HEK293 (cell line): ENCODE results near the gene RNF2.
A peak's percentile ranks its signal among the peaks of the same experiment; 100 is the strongest.

Experiments
- CTCF ChIA-PET: fragments of 350-600 bp; formaldehyde crosslinking; extraction: SDS; loops from one replicate; lab custom pipeline; 2021; ENCODE audit warnings: antibody characterized with exemption; lab: Yijun Ruan, JAX
- POLR2A ChIA-PET: fragments of 300-600 bp; formaldehyde crosslinking; extraction: SDS; loops from one replicate; lab custom pipeline; 2020; ENCODE audit warnings: antibody characterized with exemption, inconsistent platforms; lab: Yijun Ruan, JAX
- H3K27ac ChIP-seq: fragments of 200-500 bp; sonication (Bioruptor generic); 2 replicates; pipeline ENCODE4 v1.5.1; 2014; ENCODE audit warnings: low read depth, low read length, control low read depth, inconsistent platforms; ENCODE audit errors: extremely low read depth
- H3K36me3 ChIP-seq, 2 experiments: fragments of 200-500 bp in 1 of 2; sonication (Bioruptor generic) in 1 of 2; 1 replicate in 1 of 2; 2 replicates in 1 of 2; pipeline ENCODE4 v1.5.1; 2014 to 2017; ENCODE audit warnings: inconsistent platforms in 2 of 2, low read length in 2 of 2; ENCODE audit not compliant: control insufficient read depth in 2 of 2, insufficient read depth in 1 of 2
- H3K4me1 ChIP-seq: fragments of 200-500 bp; sonication (Bioruptor generic); 2 replicates; pipeline ENCODE4 v1.5.1; 2014; ENCODE audit warnings: mild to moderate bottlenecking, low read length, inconsistent platforms; ENCODE audit not compliant: control insufficient read depth, insufficient read depth
- H3K4me3 ChIP-seq: 2 replicates; pipeline ENCODE4 v1.5.1; 2011; ENCODE audit warnings: low read depth, mild to moderate bottlenecking, control low read depth, low read length, moderate library complexity
- H3K9me3 ChIP-seq: fragments of 200-500 bp; sonication (Bioruptor generic); 2 replicates; pipeline ENCODE4 v1.5.1; 2014; ENCODE audit warnings: low read depth, low read length, inconsistent platforms; ENCODE audit not compliant: control insufficient read depth, insufficient read depth
- GFI1B ChIP-seq: fragments of 450-650 bp; formaldehyde crosslinking; IDR thresholded peaks from 2 replicates; pipeline ENCODE4 v1.5.1; 2016; ENCODE audit warnings: missing biosample characterization, missing genetic modification characterization
- MEIS1 ChIP-seq: sonication (generic); formaldehyde crosslinking; IDR thresholded peaks from 2 replicates; pipeline ENCODE4 v1.8.1; 2022; ENCODE audit warnings: missing genetic modification reagents, mild to moderate bottlenecking, borderline replicate concordance
- MYNN ChIP-seq: fragments of 450-650 bp; formaldehyde crosslinking; IDR thresholded peaks from 2 replicates; pipeline ENCODE4 v1.5.1; 2016; ENCODE audit warnings: missing biosample characterization, missing genetic modification characterization, borderline replicate concordance
- OVOL3 ChIP-seq: fragments of 450-650 bp; formaldehyde crosslinking; IDR thresholded peaks from 2 replicates; pipeline ENCODE4 v1.5.1; 2016; ENCODE audit warnings: missing biosample characterization, missing genetic modification characterization
- REPIN1 ChIP-seq: fragments of 450-650 bp; formaldehyde crosslinking; IDR thresholded peaks from 2 replicates; pipeline ENCODE4 v1.5.1; 2017; ENCODE audit warnings: missing biosample characterization, missing genetic modification characterization, low read depth
- SCRT1 ChIP-seq: fragments of 450-650 bp; formaldehyde crosslinking; IDR thresholded peaks from 2 replicates; pipeline ENCODE4 v1.5.1; 2016; ENCODE audit warnings: missing biosample characterization, missing genetic modification characterization, borderline replicate concordance
- SP2 ChIP-seq: fragments of 450-650 bp; formaldehyde crosslinking; IDR thresholded peaks from 2 replicates; pipeline ENCODE4 v1.5.1; 2016; ENCODE audit warnings: missing biosample characterization, missing genetic modification characterization
- ZBTB17 ChIP-seq: fragments of 450-650 bp; formaldehyde crosslinking; IDR thresholded peaks from 2 replicates; pipeline ENCODE4 v1.5.1; 2016; ENCODE audit warnings: missing biosample characterization, missing genetic modification characterization
- ZFP3 ChIP-seq: fragments of 450-650 bp; formaldehyde crosslinking; IDR thresholded peaks from 2 replicates; pipeline ENCODE4 v1.5.1; 2016; ENCODE audit warnings: low read depth, missing biosample characterization, missing genetic modification characterization
- ZNF157 ChIP-seq: fragments of 450-650 bp; formaldehyde crosslinking; IDR thresholded peaks from 2 replicates; pipeline ENCODE4 v1.5.1; 2016; ENCODE audit warnings: missing biosample characterization, missing genetic modification characterization
- ZNF341 ChIP-seq: fragments of 450-650 bp; formaldehyde crosslinking; IDR thresholded peaks from 2 replicates; pipeline ENCODE4; 2016; ENCODE audit warnings: low read depth, missing biosample characterization, missing genetic modification characterization
- ZNF37A ChIP-seq: fragments of 450-650 bp; IDR thresholded peaks from 2 replicates; pipeline ENCODE4 v1.5.1; 2018; ENCODE audit warnings: missing biosample characterization, missing genetic modification characterization
- ZNF433 ChIP-seq: fragments of 450-650 bp; formaldehyde crosslinking; IDR thresholded peaks from 2 replicates; pipeline ENCODE4 v1.5.1; 2016; ENCODE audit warnings: missing biosample characterization, missing genetic modification characterization, low read depth
- ZNF473 ChIP-seq: fragments of 450-650 bp; formaldehyde crosslinking; IDR thresholded peaks from 2 replicates; pipeline ENCODE4 v1.5.1; 2017; ENCODE audit warnings: missing biosample characterization, missing genetic modification characterization
- ZNF510 ChIP-seq: fragments of 450-650 bp; formaldehyde crosslinking; IDR thresholded peaks from 2 replicates; pipeline ENCODE4 v1.5.1; 2018; ENCODE audit warnings: mild to moderate bottlenecking, missing genetic modification characterization, missing biosample characterization; ENCODE audit not compliant: insufficient replicate concordance
- ZNF518A ChIP-seq: fragments of 450-650 bp; formaldehyde crosslinking; conservative IDR thresholded peaks from 2 replicates; pipeline ENCODE4 v1.5.1; 2016; ENCODE audit warnings: low read depth, missing biosample characterization, missing genetic modification characterization
- ZNF664 ChIP-seq: fragments of 450-650 bp; formaldehyde crosslinking; IDR thresholded peaks from 2 replicates; pipeline ENCODE4 v1.5.1; 2016; ENCODE audit warnings: missing biosample characterization, missing genetic modification characterization
- ZNF677 ChIP-seq: fragments of 450-650 bp; IDR thresholded peaks from 2 replicates; pipeline ENCODE4 v1.5.0; 2018; ENCODE audit warnings: missing biosample characterization, mild to moderate bottlenecking, missing genetic modification characterization, moderate library complexity
- ZNF692 ChIP-seq: fragments of 450-650 bp; formaldehyde crosslinking; IDR thresholded peaks from 2 replicates; pipeline ENCODE4 v1.5.1; 2016; ENCODE audit warnings: missing biosample characterization, missing genetic modification characterization
- ZNF76 ChIP-seq: fragments of 450-650 bp; formaldehyde crosslinking; IDR thresholded peaks from 2 replicates; pipeline ENCODE4; 2016; ENCODE audit warnings: low read depth, missing biosample characterization, missing genetic modification characterization, borderline replicate concordance
- ZNF777 ChIP-seq: fragments of 450-650 bp; formaldehyde crosslinking; IDR thresholded peaks from 2 replicates; pipeline ENCODE4 v1.5.1; 2017; ENCODE audit warnings: missing biosample characterization, missing genetic modification characterization, borderline replicate concordance
- TF ChIP-seq, protein P1 (sequence below): fragments of 450-650 bp; IDR thresholded peaks from 2 replicates; pipeline ENCODE4 v1.5.1; 2018; ENCODE audit warnings: missing biosample characterization, missing genetic modification characterization
- TF ChIP-seq, protein P2 (sequence below): fragments of 450-650 bp; formaldehyde crosslinking; IDR thresholded peaks from 2 replicates; pipeline ENCODE4 v1.5.1; 2016; ENCODE audit warnings: missing biosample characterization, missing genetic modification characterization
- TF ChIP-seq, protein P3 (sequence below): fragments of 450-650 bp; formaldehyde crosslinking; IDR thresholded peaks from 2 replicates; pipeline ENCODE4 v1.5.1; 2016; ENCODE audit warnings: missing biosample characterization, missing genetic modification characterization

RNF2 gene

GRCh38 chr1:185041742-185042141 is 3.6 kb upstream of the RNF2 start:
- no peaks in the 10 kb centered on the region for H3K36me3 ChIP-seq
- H3K27ac ChIP-seq: no peak overlapping the region
- no peaks in the 10 kb centered on the region for H3K9me3 ChIP-seq
- POLR2A ChIA-PET: no interaction called here
- TF ChIP-seq ZNF677: no peak
- TF ChIP-seq, protein P1, sequence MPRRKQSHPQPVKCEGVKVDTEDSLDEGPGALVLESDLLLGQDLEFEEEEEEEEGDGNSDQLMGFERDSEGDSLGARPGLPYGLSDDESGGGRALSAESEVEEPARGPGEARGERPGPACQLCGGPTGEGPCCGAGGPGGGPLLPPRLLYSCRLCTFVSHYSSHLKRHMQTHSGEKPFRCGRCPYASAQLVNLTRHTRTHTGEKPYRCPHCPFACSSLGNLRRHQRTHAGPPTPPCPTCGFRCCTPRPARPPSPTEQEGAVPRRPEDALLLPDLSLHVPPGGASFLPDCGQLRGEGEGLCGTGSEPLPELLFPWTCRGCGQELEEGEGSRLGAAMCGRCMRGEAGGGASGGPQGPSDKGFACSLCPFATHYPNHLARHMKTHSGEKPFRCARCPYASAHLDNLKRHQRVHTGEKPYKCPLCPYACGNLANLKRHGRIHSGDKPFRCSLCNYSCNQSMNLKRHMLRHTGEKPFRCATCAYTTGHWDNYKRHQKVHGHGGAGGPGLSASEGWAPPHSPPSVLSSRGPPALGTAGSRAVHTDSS (tag by site-specific recombination): no peak
- TF ChIP-seq ZNF692 (tag by site-specific recombination): no peak
- no peak for TF ChIP-seq ZNF518A (tag by site-specific recombination)
- TF ChIP-seq ZNF433: no peak
- TF ChIP-seq, protein P2, sequence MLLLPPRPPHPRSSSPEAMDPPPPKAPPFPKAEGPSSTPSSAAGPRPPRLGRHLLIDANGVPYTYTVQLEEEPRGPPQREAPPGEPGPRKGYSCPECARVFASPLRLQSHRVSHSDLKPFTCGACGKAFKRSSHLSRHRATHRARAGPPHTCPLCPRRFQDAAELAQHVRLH (tag by site-specific recombination): peak; percentile 29; the same call in 1 of the 2 replicates
- peak; percentile 98 for TF ChIP-seq ZNF664
- TF ChIP-seq, all 188 proteins: peak for 2
- Histone ChIP-seq H3K4me3 (no peak overlapping the region), H3K4me1 (peaks cover 4% of the 10 kb centered on the region; the same call in 1 of the 2 replicates)
- CTCF ChIA-PET: interaction anchor here (0.6 to 1.9 kb wide), 5 partner anchors 15 to 237 kb away, joined by 4 to 6 read pairs (median 5); no protein-coding TSS in a partner anchor

GRCh38 chr1:185042737-185043136 is 2.6 kb upstream of the RNF2 start:
- TF ChIP-seq GFI1B (tag by site-specific recombination) (no peak), ZNF777 (tag by site-specific recombination) (no peak), ZFP3 (tag by site-specific recombination) (no peak), ZNF510 (tag by site-specific recombination) (no peak), OVOL3 (no peak), MEIS1 (CRISPR knock-in tag) (no peak), ZBTB17 (tag by site-specific recombination) (no peak), MYNN (tag by site-specific recombination) (no peak), ZNF76 (no peak), ZNF157 (tag by site-specific recombination) (no peak), SP2 (tag by site-specific recombination) (no peak), SCRT1 (no peak), ZNF37A (tag by site-specific recombination) (no peak), ZNF473 (tag by site-specific recombination) (no peak), REPIN1 (tag by site-specific recombination) (no peak), ZNF341 (tag by site-specific recombination) (no peak)
- TF ChIP-seq, protein P1 (tag by site-specific recombination): no peak
- TF ChIP-seq, protein P3, sequence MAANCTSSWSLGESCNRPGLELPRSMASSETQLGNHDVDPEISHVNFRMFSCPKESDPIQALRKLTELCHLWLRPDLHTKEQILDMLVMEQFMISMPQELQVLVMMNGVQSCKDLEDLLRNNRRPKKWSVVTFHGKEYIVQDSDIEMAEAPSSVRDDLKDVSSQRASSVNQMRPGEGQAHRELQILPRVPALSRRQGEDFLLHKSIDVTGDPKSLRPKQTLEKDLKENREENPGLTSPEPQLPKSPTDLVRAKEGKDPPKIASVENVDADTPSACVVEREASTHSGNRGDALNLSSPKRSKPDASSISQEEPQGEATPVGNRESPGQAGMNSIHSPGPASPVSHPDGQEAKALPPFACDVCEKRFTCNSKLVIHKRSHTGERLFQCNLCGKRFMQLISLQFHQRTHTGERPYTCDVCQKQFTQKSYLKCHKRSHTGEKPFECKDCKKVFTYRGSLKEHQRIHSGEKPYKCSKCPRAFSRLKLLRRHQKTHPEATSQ (tag by site-specific recombination): no peak
- TF ChIP-seq, all 188 proteins: peak for 0
- H3K4me3 ChIP-seq: no peak overlapping the region
- H3K36me3 ChIP-seq: no peaks in the 10 kb centered on the region
- H3K9me3 ChIP-seq: no peaks in the 10 kb centered on the region
- H3K27ac ChIP-seq: no peak overlapping the region
- ChIA-PET CTCF (interaction anchor here (1.6 kb wide), 1 partner anchor 61 kb away, joined by 5 read pairs; no protein-coding TSS in a partner anchor), POLR2A (no interaction called here)
- peaks cover 9% of the 10 kb centered on the region for H3K4me1 ChIP-seq
